GM13977 (cell line): Measurements from ENCODE around the gene MED10.

Experiments
- DNase-seq: peaks from one replicate; pipeline ENCODE4 v3.0.0; 2012; ENCODE audit warnings: low spot score
- in situ Hi-C: fragments of 300-500 bp; cut with MboI; formaldehyde crosslinking; loops from one replicate; pipeline ENCODE4 v1.12.0; 2022; ENCODE audit warnings: low sequenced_read_pairs, low pct_unique_long_range_greater_than_20kb, mixed read lengths, inconsistent platforms; ENCODE audit not compliant: unreplicated experiment
- TF ChIP-seq, protein P1 (sequence below): IDR thresholded peaks from 2 replicates; pipeline ENCODE4 v1.5.1; 2012; ENCODE audit warnings: mild to moderate bottlenecking, control low read depth; ENCODE audit not compliant: insufficient read depth; ENCODE audit errors: extremely low read depth, missing control alignments

MED10 gene, protein sequence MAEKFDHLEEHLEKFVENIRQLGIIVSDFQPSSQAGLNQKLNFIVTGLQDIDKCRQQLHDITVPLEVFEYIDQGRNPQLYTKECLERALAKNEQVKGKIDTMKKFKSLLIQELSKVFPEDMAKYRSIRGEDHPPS

DNA sequence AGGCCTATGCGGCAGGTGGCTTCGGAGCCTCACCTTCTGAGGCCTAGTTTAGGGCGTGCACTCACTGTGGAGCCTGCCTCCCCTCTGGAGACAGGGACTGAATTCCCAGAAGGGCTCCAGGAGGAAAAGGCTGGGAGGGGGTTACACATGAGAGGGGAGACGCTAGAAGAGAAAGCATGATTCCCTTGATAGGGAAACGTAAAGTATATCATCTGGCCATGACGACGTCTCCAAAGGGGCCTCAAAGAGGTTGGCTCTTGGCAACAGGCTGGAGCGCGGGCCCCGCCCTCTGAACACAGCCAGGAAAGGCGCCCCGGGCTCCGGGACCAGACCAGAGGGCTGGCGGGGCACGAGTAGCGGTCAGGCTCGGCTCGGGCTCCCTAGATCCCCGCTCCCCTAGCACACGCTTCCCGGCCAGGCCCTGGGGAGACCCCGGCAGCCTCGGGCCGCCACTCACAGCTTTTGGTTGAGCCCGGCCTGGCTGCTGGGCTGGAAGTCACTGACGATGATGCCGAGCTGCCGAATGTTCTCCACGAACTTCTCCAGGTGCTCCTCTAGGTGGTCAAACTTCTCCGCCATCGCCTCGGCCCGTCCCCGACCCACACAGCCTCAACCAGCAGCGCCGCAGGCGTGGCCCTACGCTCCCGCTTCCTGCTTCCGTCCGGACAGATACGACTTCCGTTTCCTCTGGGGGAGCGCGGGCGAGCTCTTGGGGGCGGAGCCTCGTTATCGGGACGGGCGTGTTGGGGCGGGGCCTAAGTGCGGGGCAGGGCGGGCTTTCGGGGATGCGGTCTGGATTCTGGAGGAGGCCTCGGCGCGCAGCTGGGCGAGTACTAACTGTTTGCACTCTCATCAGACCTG lies at the start of gene MED10:
Gene MED10, minus strand, starts transcription at position 643 of the 861 bp plus-strand sequence. Its CDS starts 64 bp downstream, at position 579.
- TF ChIP-seq, protein P1, sequence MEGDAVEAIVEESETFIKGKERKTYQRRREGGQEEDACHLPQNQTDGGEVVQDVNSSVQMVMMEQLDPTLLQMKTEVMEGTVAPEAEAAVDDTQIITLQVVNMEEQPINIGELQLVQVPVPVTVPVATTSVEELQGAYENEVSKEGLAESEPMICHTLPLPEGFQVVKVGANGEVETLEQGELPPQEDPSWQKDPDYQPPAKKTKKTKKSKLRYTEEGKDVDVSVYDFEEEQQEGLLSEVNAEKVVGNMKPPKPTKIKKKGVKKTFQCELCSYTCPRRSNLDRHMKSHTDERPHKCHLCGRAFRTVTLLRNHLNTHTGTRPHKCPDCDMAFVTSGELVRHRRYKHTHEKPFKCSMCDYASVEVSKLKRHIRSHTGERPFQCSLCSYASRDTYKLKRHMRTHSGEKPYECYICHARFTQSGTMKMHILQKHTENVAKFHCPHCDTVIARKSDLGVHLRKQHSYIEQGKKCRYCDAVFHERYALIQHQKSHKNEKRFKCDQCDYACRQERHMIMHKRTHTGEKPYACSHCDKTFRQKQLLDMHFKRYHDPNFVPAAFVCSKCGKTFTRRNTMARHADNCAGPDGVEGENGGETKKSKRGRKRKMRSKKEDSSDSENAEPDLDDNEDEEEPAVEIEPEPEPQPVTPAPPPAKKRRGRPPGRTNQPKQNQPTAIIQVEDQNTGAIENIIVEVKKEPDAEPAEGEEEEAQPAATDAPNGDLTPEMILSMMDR, result no peak
- peak; percentile 94 for DNase-seq
- in situ Hi-C loops, result no loop called here

DNA sequence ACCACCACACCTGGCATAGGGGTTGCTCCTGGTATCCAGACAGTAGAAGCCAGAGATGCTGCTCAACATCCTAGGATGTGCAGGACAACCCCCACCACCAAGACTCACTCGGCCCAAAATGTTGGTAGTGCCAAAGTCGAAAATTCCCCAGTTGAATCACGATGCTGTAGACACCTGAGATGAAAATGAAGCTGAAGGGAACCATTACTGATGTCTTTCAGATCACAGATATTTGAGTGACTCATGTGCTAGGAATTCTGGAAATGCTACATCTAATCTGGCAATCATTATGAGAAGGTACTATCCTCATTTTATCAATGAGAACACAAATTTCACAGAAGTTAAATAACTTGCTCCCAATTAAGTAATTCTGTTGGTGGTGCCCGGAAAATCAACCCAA lies 49.3 kb upstream of the MED10 start:
- in situ Hi-C loops, result no loop called here
- no peak for DNase-seq
- TF ChIP-seq, protein P1, result no peak

DNA sequence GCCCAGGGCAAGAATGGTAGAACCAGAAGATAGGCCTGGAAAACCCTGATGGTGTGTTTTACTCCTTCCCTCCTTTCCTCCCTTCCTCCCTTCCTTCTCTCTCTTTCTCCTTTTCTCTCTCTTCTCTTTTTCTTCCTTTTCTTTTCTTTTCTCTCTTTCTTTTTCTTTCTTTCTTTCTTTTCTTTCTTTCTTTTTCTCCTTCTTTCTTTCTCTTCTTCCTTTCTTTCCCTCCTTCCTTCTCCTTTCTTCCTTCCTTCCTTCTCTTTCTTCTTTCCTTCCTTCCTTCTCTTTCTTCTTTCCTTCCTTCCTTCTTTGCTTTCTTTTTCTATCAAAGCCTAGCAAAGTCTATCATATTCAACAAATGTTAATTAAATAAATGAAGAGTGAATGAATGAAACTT lies 46.4 kb upstream of the MED10 start:
- TF ChIP-seq, protein P1, result no peak
- no peak for DNase-seq
- in situ Hi-C loops, result no loop called here

DNA sequence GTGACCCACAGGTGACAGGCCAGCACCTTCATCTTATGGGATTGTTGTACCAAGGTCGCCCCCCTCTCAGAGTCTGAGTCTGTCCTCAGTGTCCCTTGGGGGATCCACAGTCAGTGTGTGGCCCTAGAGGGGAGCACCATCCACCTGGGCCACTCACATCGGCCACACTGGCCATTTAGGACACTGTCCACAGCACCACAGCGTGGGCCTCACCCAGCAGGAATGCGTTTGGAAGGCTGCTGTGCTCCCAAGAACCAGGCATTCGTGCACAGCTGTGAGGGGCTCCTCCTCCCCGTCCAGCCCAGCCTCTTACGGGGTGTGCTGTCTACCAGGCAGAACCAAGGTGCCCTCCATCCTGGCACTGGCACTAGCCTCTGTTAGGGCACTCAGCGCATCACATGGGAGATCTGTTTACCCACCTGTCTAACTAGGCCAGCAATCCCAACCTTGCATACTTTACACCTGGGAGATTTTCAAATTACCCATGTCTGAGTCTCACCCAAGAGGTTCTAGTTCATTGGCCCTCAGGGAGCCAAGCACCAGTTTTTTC lies 45.8 kb upstream of the MED10 start:
- no peak for DNase-seq
- TF ChIP-seq, protein P1, result no peak
- in situ Hi-C loops, result no loop called here

DNA sequence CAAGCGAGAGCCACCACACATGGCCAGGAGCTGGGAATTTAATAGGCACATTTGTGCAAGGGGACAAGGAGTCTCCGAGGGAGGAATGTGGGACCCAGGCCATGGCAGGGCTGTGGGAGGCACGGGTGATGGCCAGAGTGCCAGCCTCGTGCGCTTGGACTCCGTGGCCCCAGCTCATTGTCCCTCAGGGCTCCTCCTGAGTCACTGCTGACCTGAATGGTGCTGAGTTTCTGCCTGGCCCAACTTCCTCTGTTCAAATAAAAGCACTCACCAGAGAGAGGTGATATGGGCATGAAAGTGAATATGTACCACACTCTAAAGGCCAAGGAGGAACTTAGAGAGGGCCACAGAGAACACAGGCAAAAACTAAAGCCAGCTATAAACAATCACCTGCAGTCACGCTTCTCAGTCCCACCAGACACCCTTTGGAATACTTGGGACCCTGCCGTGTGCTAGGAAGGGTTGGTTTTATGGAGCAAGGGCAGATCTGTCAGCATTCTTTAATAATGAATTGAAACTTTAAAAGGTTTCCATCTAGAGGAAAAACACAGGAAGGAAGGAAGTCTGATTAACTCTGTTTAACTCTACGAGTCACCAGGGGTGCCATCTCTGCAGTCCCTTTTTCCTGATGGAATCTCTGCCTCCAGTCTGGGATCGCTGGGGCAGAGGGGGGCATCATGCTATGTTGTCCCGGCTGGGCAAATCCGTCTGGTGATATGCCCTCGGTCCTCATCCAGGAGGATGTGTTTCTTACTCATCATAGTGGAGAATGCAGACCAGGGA lies 45.2 kb upstream of the MED10 start:
- in situ Hi-C loops, result no loop called here
- no peak for DNase-seq
- TF ChIP-seq, protein P1, result no peak

DNA sequence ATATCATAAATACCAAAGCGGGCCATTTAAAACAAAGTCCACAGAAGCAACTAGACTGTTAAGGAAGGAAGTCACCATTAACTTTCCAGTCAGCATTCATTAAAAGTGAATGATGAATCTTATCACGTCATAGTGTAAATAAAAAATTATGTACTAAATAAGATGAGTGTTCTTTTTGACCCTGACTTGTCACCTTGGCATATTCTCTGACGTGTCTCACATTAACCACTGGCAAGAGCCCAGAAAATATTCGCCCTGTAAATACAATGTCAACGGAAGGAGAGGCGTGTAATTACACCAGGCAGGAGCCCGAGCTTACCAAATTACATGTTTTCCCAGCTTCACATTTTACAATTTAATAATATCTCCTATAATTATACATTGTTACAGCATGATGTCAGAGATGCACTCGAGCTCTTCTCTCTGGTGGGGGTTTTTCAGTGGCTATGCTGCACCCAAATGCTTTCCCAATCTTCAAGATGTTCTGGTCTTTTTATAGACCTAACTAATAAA lies 41.0 kb upstream of the MED10 start:
- TF ChIP-seq, protein P1, result no peak
- in situ Hi-C loops, result no loop called here

More for the DNA sequence above, 41.0 kb upstream of the MED10 start:
- no peak for DNase-seq
